Peyer's patch (tissue), 4 donors: Measurements from ENCODE around the gene GSTA3. TPM values are rescaled to one million over a fixed set of nuclear protein-coding genes. Genes with fewer than 3 reads are reported as not detected.
"Not testable (repeated sequence)": the region's sequence is repeated elsewhere in the genome, so short reads cannot be mapped to it uniquely, and the experiment has no call there.

Experiments
- DNase-seq, 3 donors: peaks; one replicate each; pipeline ENCODE4 v3.0.0-alpha.2; 2017 to 2019
- H3K27ac ChIP-seq, 4 donors: fragments of 200-600 bp; sonication (generic); one replicate each; pipeline ENCODE4 v1.5.1; 2016 to 2019
- H3K27me3 ChIP-seq, 2 donors: fragments of 200-600 bp; sonication (generic); one replicate each; pipeline ENCODE4 v1.5.1; 2019
- H3K36me3 ChIP-seq, 3 donors: fragments of 200-600 bp; sonication (generic); one replicate each; pipeline ENCODE4 v1.5.1; 2016 to 2019
- H3K4me1 ChIP-seq, 4 donors: fragments of 200-600 bp; sonication (generic); one replicate each; pipeline ENCODE4 v1.5.1; 2016 to 2019
- H3K4me3 ChIP-seq, 4 donors: fragments of 200-600 bp; sonication (generic); 1 replicate in 3 of 4; 2 replicates in 1 of 4; pipeline ENCODE4 v1.5.1; 2016 to 2019; ENCODE audit warnings: mild to moderate bottlenecking in 1 of 4
- H3K9me3 ChIP-seq, 4 donors: fragments of 200-600 bp; sonication (generic); one replicate each; pipeline ENCODE4 v1.5.1; 2016 to 2019; ENCODE audit warnings: mild to moderate bottlenecking in 1 of 4
- POLR2A ChIP-seq, 2 donors: fragments of 450-650 bp; IDR thresholded peaks; one replicate each; pipeline ENCODE4 v1.5.1; 2017; ENCODE audit warnings: antibody characterized with exemption in 2 of 2, mild to moderate bottlenecking in 2 of 2, moderate library complexity in 2 of 2
- total RNA-seq, 4 donors: library from RNA; depleted of rRNA; stranded (reverse); fragments of >200 nt; gene quantifications; one replicate each; pipeline ENCODE4 v1.1.0, GENCODE V29; 2016
- TF ChIP-seq, protein P1 (sequence below), 6 experiments: fragments of 450-650 bp in 4 of 6; fragments of 200-600 bp in 2 of 6; sonication (generic) in 1 of 6; IDR thresholded peaks; one replicate each; pipeline ENCODE4 v1.5.1; 2017 to 2019; ENCODE audit warnings: antibody characterized with exemption in 6 of 6, mild to moderate bottlenecking in 3 of 6, moderate library complexity in 1 of 6

Gene GSTA3
- total RNA-seq, 4 donors from 2014 or later = not detected

DNA sequence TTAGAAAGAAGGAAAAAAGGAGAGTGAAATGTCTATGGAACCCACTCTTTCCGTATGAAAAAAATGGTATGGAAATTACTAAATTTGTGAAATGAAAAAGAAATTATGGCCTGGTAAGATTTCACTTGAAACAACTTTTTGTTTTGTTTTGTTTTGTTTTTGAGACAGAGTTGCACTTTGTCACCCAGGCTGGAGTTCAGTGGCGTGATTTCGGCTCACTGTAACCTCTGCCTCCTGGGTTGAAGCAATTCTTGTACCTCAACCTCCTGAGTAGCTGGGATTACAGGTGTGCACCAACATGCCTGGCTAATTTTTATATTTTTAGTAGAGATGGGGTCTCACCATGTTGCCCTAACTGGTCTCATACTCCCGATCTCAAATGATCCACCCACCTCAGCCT is 51.1 kb downstream of the GSTA3 start:
- H3K27me3 ChIP-seq = no peaks in the 10 kb centered on the region
- no peak overlapping the region for H3K4me3 ChIP-seq
- no peak for DNase-seq
- no peaks in the 10 kb centered on the region for H3K9me3 ChIP-seq
- H3K4me1 ChIP-seq = no peaks in the 10 kb centered on the region
- H3K36me3 ChIP-seq = no peaks in the 10 kb centered on the region
- no peak overlapping the region for H3K27ac ChIP-seq
- TF ChIP-seq, protein P1, sequence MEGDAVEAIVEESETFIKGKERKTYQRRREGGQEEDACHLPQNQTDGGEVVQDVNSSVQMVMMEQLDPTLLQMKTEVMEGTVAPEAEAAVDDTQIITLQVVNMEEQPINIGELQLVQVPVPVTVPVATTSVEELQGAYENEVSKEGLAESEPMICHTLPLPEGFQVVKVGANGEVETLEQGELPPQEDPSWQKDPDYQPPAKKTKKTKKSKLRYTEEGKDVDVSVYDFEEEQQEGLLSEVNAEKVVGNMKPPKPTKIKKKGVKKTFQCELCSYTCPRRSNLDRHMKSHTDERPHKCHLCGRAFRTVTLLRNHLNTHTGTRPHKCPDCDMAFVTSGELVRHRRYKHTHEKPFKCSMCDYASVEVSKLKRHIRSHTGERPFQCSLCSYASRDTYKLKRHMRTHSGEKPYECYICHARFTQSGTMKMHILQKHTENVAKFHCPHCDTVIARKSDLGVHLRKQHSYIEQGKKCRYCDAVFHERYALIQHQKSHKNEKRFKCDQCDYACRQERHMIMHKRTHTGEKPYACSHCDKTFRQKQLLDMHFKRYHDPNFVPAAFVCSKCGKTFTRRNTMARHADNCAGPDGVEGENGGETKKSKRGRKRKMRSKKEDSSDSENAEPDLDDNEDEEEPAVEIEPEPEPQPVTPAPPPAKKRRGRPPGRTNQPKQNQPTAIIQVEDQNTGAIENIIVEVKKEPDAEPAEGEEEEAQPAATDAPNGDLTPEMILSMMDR (IDR thresholded peaks at IDR 0.05) = no peak
- TF ChIP-seq POLR2A (IDR thresholded peaks at IDR 0.05) = no peak

DNA sequence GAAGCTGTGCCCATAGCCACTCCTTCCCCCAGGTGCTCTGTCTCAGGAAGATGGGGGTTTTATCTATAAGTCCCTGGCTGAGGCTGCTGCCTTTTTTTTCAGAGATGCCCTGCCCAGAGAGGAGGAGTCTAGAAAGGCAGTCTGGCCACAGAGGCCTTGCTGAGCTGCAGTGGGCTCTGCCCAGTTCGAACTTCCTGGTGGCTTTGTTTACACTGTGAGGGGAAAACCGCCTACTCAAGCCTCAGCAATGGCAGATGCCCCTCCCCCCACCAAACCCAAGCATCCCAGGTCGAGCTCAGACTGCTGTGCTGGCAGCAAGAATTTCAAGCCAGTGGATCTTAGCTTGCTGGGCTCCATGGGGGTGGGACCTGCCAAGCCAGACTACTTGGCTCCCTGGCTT is 53.4 kb downstream of the GSTA3 start:
- H3K27ac ChIP-seq, H3K4me1 ChIP-seq, H3K4me3 ChIP-seq, DNase-seq, H3K36me3 ChIP-seq, H3K9me3 ChIP-seq, H3K27me3 ChIP-seq: not testable (repeated sequence)

DNA sequence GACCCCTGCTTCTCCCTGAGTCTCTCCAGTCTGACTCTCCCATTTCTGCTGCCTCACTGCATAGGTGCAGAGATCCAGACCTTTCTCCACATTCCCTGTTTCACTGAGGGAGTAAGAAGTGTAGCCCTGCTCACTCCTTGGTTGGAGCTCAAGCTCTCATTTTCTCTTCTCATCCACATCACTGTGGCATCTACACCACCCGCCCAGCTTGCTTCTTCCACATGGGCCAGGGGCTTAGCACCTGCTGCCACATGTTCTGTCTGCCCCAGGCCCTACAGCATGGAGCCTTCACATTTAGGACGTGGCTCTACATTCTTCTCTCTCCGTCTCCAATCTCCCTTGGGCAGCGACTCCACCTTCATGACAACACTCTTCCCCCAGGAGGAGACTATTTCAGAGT is 60.4 kb downstream of the GSTA3 start:
- Histone ChIP-seq H3K9me3 (no peaks in the 10 kb centered on the region), H3K36me3 (no peaks in the 10 kb centered on the region), H3K27ac (no peak overlapping the region), H3K4me3 (no peak overlapping the region), H3K4me1 (peaks cover 0 to 4% (median 0%) of the 10 kb centered on the region in 4 donors), H3K27me3 (no peaks in the 10 kb centered on the region)
- DNase-seq = no peak
- TF ChIP-seq, protein P1 (IDR thresholded peaks at IDR 0.05) = no peak
- TF ChIP-seq POLR2A (IDR thresholded peaks at IDR 0.05) = no peak

Other genes with a start within 250 kb of the GSTA3 start
- gene TMEM14A, start 238.6 kb downstream of the GSTA3 start, total RNA-seq = 10 to 100 TPM; 12.4 to 56.0 (median 25.3) TPM
- gene GSTA2, start 146.2 kb downstream of the GSTA3 start, total RNA-seq = 10 to 100 TPM; 15.7 to 92.2 (median 58.4) TPM
- gene GSTA1, start 105.9 kb downstream of the GSTA3 start, total RNA-seq = 1,000 to 10,000 TPM in 1 of 4 donors, 100 to 1,000 TPM in 3; 222 to 1,400 (median 545) TPM
- not detected for gene GSTA5, start 68.9 kb downstream of the GSTA3 start, total RNA-seq
- 10 to 100 TPM; 13.9 to 17.9 (median 15.0) TPM for gene GSTA4, start 85.6 kb upstream of the GSTA3 start, total RNA-seq
- gene CILK1, start 152.1 kb upstream of the GSTA3 start, total RNA-seq = 10 to 100 TPM; 14.9 to 21.0 (median 17.4) TPM
- 100 to 1,000 TPM in 1 of 4 donors, 10 to 100 TPM in 3; 62.5 to 109 (median 76.6) TPM for gene FBXO9, start 155.7 kb upstream of the GSTA3 start, total RNA-seq
- gene GCM1, start 239.1 kb upstream of the GSTA3 start, total RNA-seq = not detected